ENCODE measurements around the gene PCAT7. TPM values are rescaled to one million over a fixed set of nuclear protein-coding genes. Genes with fewer than 3 reads are reported as not detected.

The PCAT7 gene
- total and polyA plus RNA-seq, 9 of the 15 experiments (the other 6 are each of a cell fraction or from before 2014, with no cell fraction given) = 0.09 to 0.13 TPM; not detected in 7

DNA sequence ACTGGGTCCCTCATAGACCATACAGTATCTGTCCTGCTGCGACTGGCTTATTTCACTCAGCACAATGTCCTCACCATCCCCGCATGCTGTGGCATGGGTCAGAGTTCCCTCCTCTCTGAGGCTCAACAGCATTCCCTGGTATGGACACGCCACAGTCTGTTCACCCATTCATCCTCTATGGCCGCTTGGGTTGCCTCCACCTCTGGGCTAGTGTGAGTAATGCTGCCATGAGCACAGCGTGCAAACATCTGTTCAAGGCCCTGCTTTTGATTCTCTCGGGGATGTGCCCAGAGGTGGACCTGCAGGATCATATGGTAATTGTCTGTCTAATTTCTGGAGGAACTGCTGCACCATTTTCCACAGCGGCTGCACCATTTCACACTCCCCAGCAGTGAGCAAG lies 44.2 kb downstream of the PCAT7 start:
- no peak overlapping the region for H2AFZ ChIP-seq (ENCODE audit: low read depth, low read length)

DNA sequence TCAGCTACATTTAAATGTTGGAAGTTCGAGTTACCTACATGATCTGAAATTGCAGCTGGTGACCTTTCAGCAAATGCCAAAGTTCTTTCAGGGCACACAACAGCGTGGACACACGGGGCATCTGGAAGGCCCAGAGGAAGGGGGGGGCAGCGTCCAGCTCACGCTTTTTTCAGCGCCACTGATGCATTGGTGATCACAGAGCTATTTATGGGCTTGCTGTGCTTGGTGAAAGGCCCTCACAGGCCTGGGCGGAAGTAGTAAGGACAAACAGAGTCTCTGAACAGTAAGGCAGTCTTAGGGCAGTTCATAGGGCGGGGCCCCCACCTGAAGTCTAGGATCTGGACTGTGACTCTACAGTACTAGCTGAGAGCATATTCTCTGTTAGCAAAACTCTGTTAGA lies 45.4 kb downstream of the PCAT7 start:
- ATAC-seq = 0 out of 3 replicates have a peak, but pooled peaks have one; percentile 24
- no peaks in the 10 kb centered on the region for H3K9me3 ChIP-seq (replicated peaks; ENCODE audit: control insufficient read depth, insufficient read depth, low read depth, low read length)
- BruUV-seq (replicated peaks) = no TSS peak
- no peak for TF ChIP-seq HNRNPL (IDR thresholded peaks at IDR 0.05; ENCODE audit: low read depth, low read length)
- TF ChIP-seq, protein P1, sequence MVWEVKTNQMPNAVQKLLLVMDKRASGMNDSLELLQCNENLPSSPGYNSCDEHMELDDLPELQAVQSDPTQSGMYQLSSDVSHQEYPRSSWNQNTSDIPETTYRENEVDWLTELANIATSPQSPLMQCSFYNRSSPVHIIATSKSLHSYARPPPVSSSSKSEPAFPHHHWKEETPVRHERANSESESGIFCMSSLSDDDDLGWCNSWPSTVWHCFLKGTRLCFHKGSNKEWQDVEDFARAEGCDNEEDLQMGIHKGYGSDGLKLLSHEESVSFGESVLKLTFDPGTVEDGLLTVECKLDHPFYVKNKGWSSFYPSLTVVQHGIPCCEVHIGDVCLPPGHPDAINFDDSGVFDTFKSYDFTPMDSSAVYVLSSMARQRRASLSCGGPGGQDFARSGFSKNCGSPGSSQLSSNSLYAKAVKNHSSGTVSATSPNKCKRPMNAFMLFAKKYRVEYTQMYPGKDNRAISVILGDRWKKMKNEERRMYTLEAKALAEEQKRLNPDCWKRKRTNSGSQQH (CRISPR knock-in tag; IDR thresholded peaks at IDR 0.05) = no peak
- TF ChIP-seq SRSF7 (optimal IDR thresholded peaks at IDR 0.05; ENCODE audit: low read depth, low read length) = no peak
- TF ChIP-seq MCM2 (IDR thresholded peaks at IDR 0.05; ENCODE audit: low read depth) = no peak
- TF ChIP-seq, protein P2, sequence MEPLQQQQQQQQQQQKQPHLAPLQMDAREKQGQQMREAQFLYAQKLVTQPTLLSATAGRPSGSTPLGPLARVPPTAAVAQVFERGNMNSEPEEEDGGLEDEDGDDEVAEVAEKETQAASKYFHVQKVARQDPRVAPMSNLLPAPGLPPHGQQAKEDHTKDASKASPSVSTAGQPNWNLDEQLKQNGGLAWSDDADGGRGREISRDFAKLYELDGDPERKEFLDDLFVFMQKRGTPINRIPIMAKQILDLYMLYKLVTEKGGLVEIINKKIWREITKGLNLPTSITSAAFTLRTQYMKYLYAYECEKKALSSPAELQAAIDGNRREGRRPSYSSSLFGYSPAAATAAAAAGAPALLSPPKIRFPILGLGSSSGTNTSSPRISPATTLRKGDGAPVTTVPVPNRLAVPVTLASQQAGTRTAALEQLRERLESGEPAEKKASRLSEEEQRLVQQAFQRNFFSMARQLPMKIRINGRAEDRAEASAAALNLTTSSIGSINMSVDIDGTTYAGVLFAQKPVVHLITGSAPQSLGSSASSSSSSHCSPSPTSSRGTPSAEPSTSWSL (CRISPR knock-in tag; IDR thresholded peaks at IDR 0.05; ENCODE audit: borderline replicate concordance) = no peak
- TF ChIP-seq SIN3B (IDR thresholded peaks at IDR 0.05; ENCODE audit: low read depth) = no peak
- no peaks in the 10 kb centered on the region for H3K9me1 ChIP-seq (ENCODE audit: control insufficient read depth, insufficient read depth, low read length)
- intact Hi-C loops (cut with micrococcal nuclease) = no loop called here
- H3K4me2 ChIP-seq (ENCODE audit: insufficient read depth, low read length) = no peak overlapping the region
- H3K27me3 ChIP-seq (ENCODE audit: control insufficient read depth in 2 of 2, insufficient read depth in 2 of 2, low read length in 2 of 2) = peaks cover 27 to 57% of the 10 kb centered on the region in 2 experiments; a peak in 4 of 5 replicates
- no peak for FAIRE-seq
- H3K79me2 ChIP-seq (ENCODE audit: control insufficient read depth, insufficient read depth, low read length) = no peaks in the 10 kb centered on the region
- CTCF ChIA-PET (ENCODE audit: low intra/inter-chr PET ratio) = no interaction called here
- DNase-seq (ENCODE audit: extremely low read depth in 1 of 4, low spot score in 3 of 4) = no peak
- H3K4me1 ChIP-seq (replicated peaks in 1 of 2; ENCODE audit: control insufficient read depth in 2 of 2, insufficient read depth in 2 of 2, low read length in 2 of 2) = no peaks in the 10 kb centered on the region
- H3K27ac ChIP-seq (ENCODE audit: extremely low read depth, low read depth, low read length) = no peak overlapping the region
- in situ Hi-C loops (cut with MboI) = no loop called here
- no peak overlapping the region for H3K9ac ChIP-seq (ENCODE audit: insufficient read depth in 1 of 2, low read depth in 2 of 2, low read length in 2 of 2)
- 10% methylated on average over 8 of the region's 8 CpGs for WGBS (ENCODE audit: insufficient coverage, low coverage, missing lambda C conversion rate)
- H2AFZ ChIP-seq (ENCODE audit: low read depth, low read length) = no peak overlapping the region
- no peaks in the 10 kb centered on the region for H3K36me3 ChIP-seq (ENCODE audit: control insufficient read depth, insufficient read depth, low read length)
- POLR2A ChIA-PET = interaction anchor here (0.6 to 1.0 kb wide), 2 partner anchors 16 to 593 kb away, joined by 3 read pairs; no protein-coding TSS in a partner anchor
- H4K20me1 ChIP-seq (replicated peaks; ENCODE audit: control insufficient read depth, insufficient read depth, low read length) = no peaks in the 10 kb centered on the region; the same call in 1 of the 2 replicates
- H3K4me3 ChIP-seq = no peak overlapping the region

More for the DNA sequence above, 44.2 kb downstream of the PCAT7 start:
- Histone ChIP-seq H3K9me1 (ENCODE audit: control insufficient read depth, insufficient read depth, low read length) (no peaks in the 10 kb centered on the region), H3K36me3 (ENCODE audit: control insufficient read depth, insufficient read depth, low read length) (no peaks in the 10 kb centered on the region), H4K20me1 (replicated peaks; ENCODE audit: control insufficient read depth, insufficient read depth, low read length) (no peaks in the 10 kb centered on the region; the same call in 1 of the 2 replicates), H3K4me2 (ENCODE audit: insufficient read depth, low read length) (no peak overlapping the region), H3K9ac (ENCODE audit: insufficient read depth in 1 of 2, low read depth in 2 of 2, low read length in 2 of 2) (no peak overlapping the region), H3K79me2 (ENCODE audit: control insufficient read depth, insufficient read depth, low read length) (no peaks in the 10 kb centered on the region), H3K27ac (ENCODE audit: extremely low read depth, low read depth, low read length) (no peak overlapping the region), H3K4me1 (replicated peaks in 1 of 2; ENCODE audit: control insufficient read depth in 2 of 2, insufficient read depth in 2 of 2, low read length in 2 of 2) (no peaks in the 10 kb centered on the region), H3K4me3 (no peak overlapping the region), H3K9me3 (replicated peaks; ENCODE audit: control insufficient read depth, insufficient read depth, low read depth, low read length) (no peaks in the 10 kb centered on the region), H3K27me3 (ENCODE audit: control insufficient read depth in 2 of 2, insufficient read depth in 2 of 2, low read length in 2 of 2) (peaks cover 28 to 56% of the 10 kb centered on the region in 2 experiments; a peak in 4 of 5 replicates)
- BruUV-seq (replicated peaks) = no TSS peak
- 6% methylated on average over 7 of the region's 7 CpGs for WGBS (ENCODE audit: insufficient coverage, low coverage, missing lambda C conversion rate)
- TF ChIP-seq HDAC6 (IDR thresholded peaks at IDR 0.05; ENCODE audit: low read depth, low read length) (no peak), CAMTA2 (CRISPR knock-in tag; conservative IDR thresholded peaks at IDR 0.05) (no peak)
- POLR2A ChIA-PET = no interaction called here
- DNase-seq (ENCODE audit: extremely low read depth in 1 of 4, low spot score in 3 of 4) (no peak), FAIRE-seq (no peak), ATAC-seq (no peak)
- CTCF ChIA-PET (ENCODE audit: low intra/inter-chr PET ratio) = no interaction called here
- in situ Hi-C loops (cut with MboI) = no loop called here
- intact Hi-C loops (cut with micrococcal nuclease) = no loop called here

Data from K562 (cell line).